Ovary (tissue), 3 donors: ENCODE results near the gene CELF2.

Experiments used
- CTCF ChIP-seq, 3 donors: fragments of 450-650 bp in 2 of 3; fragments of 200-600 bp in 1 of 3; IDR thresholded peaks; one replicate each; pipeline versions ENCODE4 v1.5.1 to v1.8.0; 2016 to 2022; ENCODE audit warnings: antibody characterized with exemption in 3 of 3, mild to moderate bottlenecking in 1 of 3
- EP300 ChIP-seq: sonication (generic); formaldehyde crosslinking; IDR thresholded peaks from one replicate; pipeline ENCODE4 v1.6.1; 2017; ENCODE audit warnings: antibody characterized with exemption
- POLR2A ChIP-seq: fragments of 450-650 bp; IDR thresholded peaks from one replicate; pipeline ENCODE4 v1.6.1; 2017; ENCODE audit warnings: antibody characterized with exemption, mild to moderate bottlenecking, moderate library complexity
- donor health status: DM: no; HTN: no; CAD: no.

- no peak for TF ChIP-seq EP300
- no peak for TF ChIP-seq CTCF (IDR thresholded peaks at IDR 0.05)
- no peak for TF ChIP-seq POLR2A
Observed at GRCh38 chr10:11005725-11006427, 11.8 kb upstream of the CELF2 start.
